ENCODE data around the gene UBXN2A. TPM values are rescaled to one million over a fixed set of nuclear protein-coding genes. Genes with fewer than 3 reads are reported as not detected.

The UBXN2A gene
- total and polyA plus RNA-seq, 10 donors = 4.3 to 12.4 (median 8.5) TPM

DNA sequence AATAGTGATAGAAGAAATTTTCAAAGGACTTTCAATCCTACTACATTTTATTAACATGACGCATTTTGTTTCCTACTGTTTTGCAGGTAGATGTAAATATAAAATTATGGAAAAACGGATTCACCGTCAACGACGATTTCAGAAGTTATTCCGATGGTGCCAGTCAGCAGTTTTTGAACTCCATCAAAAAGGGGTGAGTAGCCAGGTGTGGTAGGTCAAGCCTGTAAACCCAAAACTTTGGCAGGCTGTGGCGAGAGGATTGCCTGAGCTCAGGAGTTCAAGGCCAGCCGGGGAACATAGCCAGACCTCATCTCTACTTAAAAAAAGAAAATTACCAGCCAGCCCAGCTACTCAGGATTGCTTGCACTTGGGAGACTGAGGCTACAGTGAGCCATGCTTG lies 36.6 kb downstream of the UBXN2A start:
- intact Hi-C loops (cut with DNase I; ENCODE audit: low total_unique reads) = no loop called here
- no peaks in the 10 kb centered on the region for H3K9me3 ChIP-seq
- TF ChIP-seq POLR2AphosphoS5 (IDR thresholded peaks at IDR 0.05) (no peak), POLR2A (IDR thresholded peaks at IDR 0.05) (no peak)
- TF ChIP-seq, protein P1, sequence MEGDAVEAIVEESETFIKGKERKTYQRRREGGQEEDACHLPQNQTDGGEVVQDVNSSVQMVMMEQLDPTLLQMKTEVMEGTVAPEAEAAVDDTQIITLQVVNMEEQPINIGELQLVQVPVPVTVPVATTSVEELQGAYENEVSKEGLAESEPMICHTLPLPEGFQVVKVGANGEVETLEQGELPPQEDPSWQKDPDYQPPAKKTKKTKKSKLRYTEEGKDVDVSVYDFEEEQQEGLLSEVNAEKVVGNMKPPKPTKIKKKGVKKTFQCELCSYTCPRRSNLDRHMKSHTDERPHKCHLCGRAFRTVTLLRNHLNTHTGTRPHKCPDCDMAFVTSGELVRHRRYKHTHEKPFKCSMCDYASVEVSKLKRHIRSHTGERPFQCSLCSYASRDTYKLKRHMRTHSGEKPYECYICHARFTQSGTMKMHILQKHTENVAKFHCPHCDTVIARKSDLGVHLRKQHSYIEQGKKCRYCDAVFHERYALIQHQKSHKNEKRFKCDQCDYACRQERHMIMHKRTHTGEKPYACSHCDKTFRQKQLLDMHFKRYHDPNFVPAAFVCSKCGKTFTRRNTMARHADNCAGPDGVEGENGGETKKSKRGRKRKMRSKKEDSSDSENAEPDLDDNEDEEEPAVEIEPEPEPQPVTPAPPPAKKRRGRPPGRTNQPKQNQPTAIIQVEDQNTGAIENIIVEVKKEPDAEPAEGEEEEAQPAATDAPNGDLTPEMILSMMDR (IDR thresholded peaks at IDR 0.05 in 8 of 11, conservative IDR thresholded peaks at IDR 0.05 in 3 of 11) = no peak
- 87 to 98% (median 97%) methylated on average over 8 of the region's 8 CpGs for WGBS, 5 donors
- no peak for DNase-seq
- H3K27ac ChIP-seq = no peak overlapping the region
- no peaks in the 10 kb centered on the region for H3K27me3 ChIP-seq (replicated peaks in 1 of 7)
- H3K4me1 ChIP-seq = no peaks in the 10 kb centered on the region
- no peak overlapping the region for H3K4me3 ChIP-seq
- H3K36me3 ChIP-seq = peaks cover 2 to 62% (median 20%) of the 10 kb centered on the region in 6 donors

DNA sequence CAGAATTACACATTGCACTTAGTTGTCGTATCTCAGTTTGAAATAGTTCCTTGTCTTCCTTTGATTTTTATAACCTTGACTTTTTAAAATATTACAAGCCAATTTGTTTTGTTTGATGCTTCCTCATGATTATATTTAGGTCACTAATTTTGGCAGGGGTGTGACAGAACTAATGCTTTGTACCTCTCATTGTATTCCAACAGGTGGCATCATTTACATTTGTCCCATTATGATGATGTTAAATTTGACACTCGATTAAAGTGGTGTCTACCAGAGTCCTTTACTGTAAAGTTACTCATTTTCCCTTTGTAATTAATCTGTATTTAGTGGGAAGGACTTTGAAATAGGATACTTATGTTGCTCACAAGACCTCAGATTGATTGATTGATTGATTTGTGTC lies 48.1 kb downstream of the UBXN2A start:
- H3K36me3 ChIP-seq = peaks cover 0 to 53% (median 20%) of the 10 kb centered on the region in 6 donors
- H3K9me3 ChIP-seq = no peaks in the 10 kb centered on the region
- TF ChIP-seq, protein P1 (IDR thresholded peaks at IDR 0.05 in 8 of 11, conservative IDR thresholded peaks at IDR 0.05 in 3 of 11) = peak in 3 of 11 experiments; percentile 18 to 30 (median 23)
- TF ChIP-seq POLR2AphosphoS5 (IDR thresholded peaks at IDR 0.05) = no peak
- no peaks in the 10 kb centered on the region for H3K27me3 ChIP-seq (replicated peaks in 1 of 7)
- DNase-seq = no peak
- no peak overlapping the region for H3K27ac ChIP-seq
- H3K4me1 ChIP-seq = no peaks in the 10 kb centered on the region
- WGBS, 5 donors = 50 to 65% (median 59%) methylated on average over 2 of the region's 2 CpGs
- intact Hi-C loops (cut with DNase I; ENCODE audit: low total_unique reads) = no loop called here
- no peak overlapping the region for H3K4me3 ChIP-seq

- TF ChIP-seq POLR2AphosphoS5 (IDR thresholded peaks at IDR 0.05) (no peak), POLR2A (IDR thresholded peaks at IDR 0.05) (no peak)
- TF ChIP-seq, protein P1 (IDR thresholded peaks at IDR 0.05 in 8 of 11, conservative IDR thresholded peaks at IDR 0.05 in 3 of 11) = no peak
- DNase-seq = no peak
- Histone ChIP-seq H3K9me3 (no peaks in the 10 kb centered on the region), H3K27me3 (replicated peaks in 1 of 7) (no peaks in the 10 kb centered on the region), H3K36me3 (peaks cover 0 to 12% (median 0%) of the 10 kb centered on the region in 6 donors), H3K27ac (no peak overlapping the region), H3K4me1 (no peaks in the 10 kb centered on the region), H3K4me3 (no peak overlapping the region)
- intact Hi-C loops (cut with DNase I; ENCODE audit: low total_unique reads) = no loop called here
- 86 to 93% (median 88%) methylated on average over 1 of the region's 1 CpG for WGBS, 5 donors
Measured at GRCh38 chr2:23992931-23993330, 52.7 kb downstream of the UBXN2A start.

- no peaks in the 10 kb centered on the region for H3K27me3 ChIP-seq (replicated peaks in 1 of 7)
- intact Hi-C loops (cut with DNase I; ENCODE audit: low total_unique reads) = no loop called here
- TF ChIP-seq POLR2AphosphoS5 (IDR thresholded peaks at IDR 0.05) (no peak), POLR2A (IDR thresholded peaks at IDR 0.05) (no peak)
- TF ChIP-seq, protein P1 (IDR thresholded peaks at IDR 0.05 in 8 of 11, conservative IDR thresholded peaks at IDR 0.05 in 3 of 11) = no peak
- no peak for DNase-seq
- 96 to 99% (median 97%) methylated on average over 8 of the region's 8 CpGs for WGBS, 5 donors
- H3K36me3 ChIP-seq = peaks cover 0 to 18% (median 0%) of the 10 kb centered on the region in 6 donors
- no peaks in the 10 kb centered on the region for H3K9me3 ChIP-seq
- H3K4me1 ChIP-seq = no peaks in the 10 kb centered on the region
- no peak overlapping the region for H3K27ac ChIP-seq
- no peak overlapping the region for H3K4me3 ChIP-seq
Measured at GRCh38 chr2:23993736-23994269, 53.5 kb downstream of the UBXN2A start.
